Neuronal stem cell (in vitro differentiated cells): Measurements from ENCODE around the gene ETS1.

Source experiments
- DNase-seq: peaks from one replicate; pipeline ENCODE4 v3.0.0-alpha.2; 2013; ENCODE audit warnings: low spot score
- H2AFZ ChIP-seq: one replicate; pipeline ENCODE4 v1.6.1; 2013; ENCODE audit warnings: mild to moderate bottlenecking, low read length, inconsistent platforms
- H2AK5ac ChIP-seq: 2 replicates; pipeline ENCODE4 v1.6.1; 2013; ENCODE audit warnings: low read depth, mild to moderate bottlenecking, inconsistent platforms, low read length, moderate library complexity, mixed read lengths
- H2BK120ac ChIP-seq: 2 replicates; pipeline ENCODE4 v1.6.1; 2013; ENCODE audit warnings: low read depth, mild to moderate bottlenecking, inconsistent platforms, low read length, moderate library complexity, mixed read lengths
- H2BK12ac ChIP-seq: one replicate; pipeline ENCODE4 v1.6.1; 2013; ENCODE audit warnings: low read length, inconsistent platforms
- H2BK15ac ChIP-seq: 2 replicates; pipeline ENCODE4 v1.6.1; 2013; ENCODE audit warnings: mild to moderate bottlenecking, low read length, inconsistent platforms, mixed read lengths
- H2BK5ac ChIP-seq: one replicate; pipeline ENCODE4 v1.6.1; 2013; ENCODE audit warnings: inconsistent platforms, mild to moderate bottlenecking, low read length, moderate library complexity
- H3K14ac ChIP-seq: one replicate; pipeline ENCODE4 v1.6.1; 2013; ENCODE audit warnings: low read length, inconsistent platforms
- H3K18ac ChIP-seq: 2 replicates; pipeline ENCODE4 v1.6.1; 2013; ENCODE audit warnings: low read length, inconsistent platforms
- H3K23ac ChIP-seq: 2 replicates; pipeline ENCODE4 v1.6.1; 2013; ENCODE audit warnings: low read depth, mild to moderate bottlenecking, mixed read lengths, low read length, inconsistent platforms; ENCODE audit not compliant: poor library complexity
- H3K27ac ChIP-seq: replicated peaks from 3 replicates; pipeline ENCODE4 v1.5.1; 2013; ENCODE audit warnings: low read length, inconsistent platforms
- H3K27me3 ChIP-seq, 3 experiments: 2 replicates each; pipeline ENCODE4 v1.6.1; 2013; ENCODE audit warnings: low read length in 3 of 3, mild to moderate bottlenecking in 2 of 3, inconsistent platforms in 1 of 3, low read depth in 1 of 3, mixed read lengths in 1 of 3, moderate library complexity in 1 of 3; ENCODE audit not compliant: control insufficient read depth in 3 of 3, insufficient read depth in 3 of 3
- H3K36me3 ChIP-seq, 2 donors: replicated peaks in 1 of 2; 2 replicates each; pipeline ENCODE4 v1.6.1; 2013; ENCODE audit warnings: low read length in 2 of 2; ENCODE audit not compliant: control insufficient read depth in 2 of 2, insufficient read depth in 2 of 2
- H3K4ac ChIP-seq: 2 replicates; pipeline ENCODE4 v1.6.1; 2013; ENCODE audit warnings: inconsistent platforms, mild to moderate bottlenecking, low read length, moderate library complexity
- H3K4me1 ChIP-seq, 2 donors: 1 replicate in 1 of 2; 2 replicates in 1 of 2; pipeline ENCODE4 v1.6.1; 2013; ENCODE audit warnings: low read length in 2 of 2, low read depth in 1 of 2; ENCODE audit not compliant: control insufficient read depth in 2 of 2, insufficient read depth in 1 of 2
- H3K4me2 ChIP-seq: one replicate; pipeline ENCODE4 v1.6.1; 2013; ENCODE audit warnings: mild to moderate bottlenecking, low read length, inconsistent platforms; ENCODE audit not compliant: insufficient read depth, poor library complexity, severe bottlenecking
- H3K4me3 ChIP-seq, 2 donors: 2 replicates each; pipeline ENCODE4 v1.5.1; 2013; ENCODE audit warnings: low read length in 2 of 2, mild to moderate bottlenecking in 2 of 2, inconsistent platforms in 1 of 2, moderate library complexity in 1 of 2
- H3K79me1 ChIP-seq: one replicate; pipeline ENCODE4 v1.6.1; 2013; ENCODE audit warnings: low read depth, mild to moderate bottlenecking, inconsistent platforms, low read length, moderate library complexity
- H3K9ac ChIP-seq: one replicate; pipeline ENCODE4 v1.6.1; 2013; ENCODE audit warnings: mild to moderate bottlenecking, low read depth, low read length, inconsistent platforms; ENCODE audit not compliant: poor library complexity
- H3K9me3 ChIP-seq, 2 donors: replicated peaks in 1 of 2; 2 replicates each; pipeline versions ENCODE3 to v1.6.1; 2013; ENCODE audit warnings: low read length in 2 of 2, mild to moderate bottlenecking in 2 of 2, inconsistent platforms in 1 of 2, low read depth in 1 of 2, mixed read lengths in 1 of 2, moderate library complexity in 1 of 2; ENCODE audit not compliant: control insufficient read depth in 2 of 2, insufficient read depth in 1 of 2
- H4K8ac ChIP-seq: one replicate; pipeline ENCODE4 v1.6.1; 2013; ENCODE audit warnings: low read depth, mild to moderate bottlenecking, inconsistent platforms, low read length, moderate library complexity
- H4K91ac ChIP-seq: one replicate; pipeline ENCODE4 v1.6.1; 2013; ENCODE audit warnings: low read length, low read depth, mild to moderate bottlenecking, inconsistent platforms; ENCODE audit not compliant: poor library complexity
- WGBS, 2 donors: extraction: QIAGEN DNeasy Blood & Tissue Kit; methylation state at CpG; one replicate each; pipeline ENCODE4 v1.1.7; 2013; ENCODE audit warnings: missing lambda C conversion rate in 2 of 2, mixed read lengths in 1 of 2; ENCODE audit not compliant: insufficient read length in 2 of 2, insufficient replicate concordance in 1 of 2; ENCODE audit errors: extremely low coverage in 2 of 2; 5-methylcytosine and 5-hydroxymethylcytosine counted together

The ETS1 gene

DNA sequence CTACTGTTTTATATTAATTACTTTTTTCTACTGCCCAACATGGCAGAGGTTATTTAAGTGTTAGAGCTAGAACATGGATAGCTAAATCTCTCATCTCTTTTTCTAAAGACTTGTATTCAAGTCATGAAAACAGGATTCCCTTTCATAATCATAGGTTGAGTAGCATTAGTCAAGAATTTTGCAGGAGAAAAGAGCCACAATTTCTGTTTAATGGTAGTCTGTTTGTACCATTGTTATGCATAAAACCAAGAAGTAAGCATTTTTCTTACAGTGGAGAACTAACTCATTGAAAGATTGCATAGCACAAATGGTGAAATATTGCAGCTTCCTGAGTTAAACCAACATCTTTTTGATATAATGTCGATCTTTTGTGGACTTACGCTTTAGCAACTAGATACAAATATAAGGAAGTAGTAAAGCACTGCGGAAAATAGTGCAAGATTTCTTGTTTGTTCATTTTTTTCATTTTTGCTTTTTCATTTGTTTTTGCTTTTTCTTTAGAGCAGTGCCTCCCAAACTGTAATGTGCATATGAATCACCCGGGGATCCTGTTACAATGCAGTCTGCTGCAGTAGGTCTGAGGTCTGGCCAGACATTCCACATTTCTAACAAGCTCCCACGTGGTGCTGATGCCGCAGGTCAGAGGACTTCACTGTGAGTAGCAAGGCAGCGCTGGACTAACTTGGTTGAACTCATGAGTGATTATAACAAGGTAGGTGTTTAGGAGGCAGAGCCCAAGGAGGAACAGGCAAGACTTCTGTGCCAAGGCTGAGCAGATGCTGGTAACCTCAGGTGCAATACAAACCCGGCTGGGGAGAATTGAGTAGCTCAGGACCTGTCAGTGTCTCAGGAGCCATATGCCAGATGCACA, 4.6 kb downstream of the ETS1 start:
- Histone ChIP-seq H3K9ac (no peak overlapping the region), H4K8ac (no peak overlapping the region), H3K23ac (no peak overlapping the region), H2BK15ac (no peak overlapping the region), H3K4me2 (no peak overlapping the region), H2BK5ac (no peak overlapping the region), H3K27ac (no peak overlapping the region), H3K9me3 (no peaks in the 10 kb centered on the region), H3K14ac (no peak overlapping the region), H2AFZ (no peak overlapping the region), H3K27me3 (peaks cover 0 to 28% (median 17%) of the 10 kb centered on the region in 3 experiments), H3K4me1 (peaks cover 3 to 14% of the 10 kb centered on the region in 2 donors), H3K36me3 (no peaks in the 10 kb centered on the region), H3K79me1 (no peaks in the 10 kb centered on the region), H2BK12ac (no peak overlapping the region), H2BK120ac (no peak overlapping the region), H3K4ac (no peak overlapping the region), H2AK5ac (no peak overlapping the region), H3K4me3 (no peak overlapping the region), H4K91ac (no peak overlapping the region), H3K18ac (peak overlapping the region; percentile 70)
- no peak for DNase-seq
- WGBS, 2 donors, result no CpG with 5 or more reads among the region's 8 CpGs

DNA sequence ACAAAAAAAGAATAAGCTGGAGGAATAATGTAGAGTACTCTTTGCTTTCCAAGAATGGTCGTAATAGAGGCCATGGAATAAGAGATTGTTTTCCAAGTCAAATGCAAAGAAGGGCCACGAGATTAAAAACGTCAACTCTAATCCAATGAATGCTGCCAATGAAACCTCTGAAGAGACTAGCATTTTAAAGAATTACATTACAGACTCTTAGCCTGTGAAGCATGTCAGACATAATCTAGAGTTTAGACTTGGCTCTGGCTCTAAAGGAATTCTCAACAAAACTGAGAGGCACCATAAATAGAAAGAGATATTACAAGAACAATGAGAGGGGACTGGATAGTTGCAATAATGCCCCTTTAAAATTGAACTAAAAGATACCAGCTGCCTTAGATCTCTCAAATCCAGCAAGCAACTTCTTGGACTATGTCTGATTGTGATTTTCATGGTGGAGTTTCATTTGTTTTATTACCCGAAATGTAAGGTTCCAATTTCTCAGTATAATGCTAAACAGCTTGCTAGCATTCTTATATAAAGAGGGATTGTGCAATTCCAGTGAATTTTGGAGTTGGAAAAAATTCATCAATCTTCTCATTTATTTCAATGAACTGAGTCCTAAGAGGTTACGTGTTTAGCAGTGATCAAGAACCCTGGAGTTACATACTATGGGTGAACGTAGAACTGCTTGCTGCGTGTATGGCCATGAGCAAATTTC, 5.6 kb downstream of the ETS1 start:
- Histone ChIP-seq H2AK5ac (no peak overlapping the region), H3K9ac (no peak overlapping the region), H3K27me3 (peaks cover 0 to 19% (median 16%) of the 10 kb centered on the region in 3 experiments), H2AFZ (no peak overlapping the region), H3K79me1 (no peaks in the 10 kb centered on the region), H2BK5ac (no peak overlapping the region), H4K8ac (no peak overlapping the region), H4K91ac (no peak overlapping the region), H3K9me3 (no peaks in the 10 kb centered on the region), H3K4me3 (no peak overlapping the region), H3K23ac (no peak overlapping the region), H3K36me3 (no peaks in the 10 kb centered on the region), H3K18ac (no peak overlapping the region), H2BK120ac (no peak overlapping the region), H3K4ac (no peak overlapping the region), H3K27ac (no peak overlapping the region), H3K14ac (no peak overlapping the region), H3K4me2 (no peak overlapping the region), H3K4me1 (peaks cover 3 to 10% of the 10 kb centered on the region in 2 donors), H2BK12ac (no peak overlapping the region), H2BK15ac (no peak overlapping the region)
- no CpG with 5 or more reads among the region's 7 CpGs for WGBS, 2 donors
- DNase-seq, result no peak

DNA sequence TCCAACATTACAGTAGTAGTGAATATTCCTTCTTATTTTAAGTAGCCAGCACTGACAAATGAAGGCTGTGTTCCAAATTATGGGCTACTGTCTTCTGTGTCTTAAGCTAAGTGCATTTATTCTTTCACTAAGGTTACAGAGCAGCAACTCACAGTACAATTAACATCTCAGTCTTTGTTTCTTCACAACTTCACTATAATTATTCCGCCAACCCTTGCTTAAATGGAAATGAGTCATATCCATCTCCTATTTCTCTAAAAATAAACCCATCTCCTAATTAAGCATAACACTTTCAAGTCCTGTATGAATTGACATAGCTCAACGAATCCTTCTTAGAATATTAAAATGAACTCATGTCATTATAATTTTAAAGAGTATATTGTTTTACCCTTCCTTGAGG, 6.7 kb downstream of the ETS1 start:
- DNase-seq, result no peak
- Histone ChIP-seq H3K79me1 (no peaks in the 10 kb centered on the region), H2BK15ac (no peak overlapping the region), H3K27me3 (peaks cover 0 to 7% (median 7%) of the 10 kb centered on the region in 3 experiments), H2BK120ac (no peak overlapping the region), H4K91ac (no peak overlapping the region), H3K4ac (no peak overlapping the region), H3K36me3 (no peaks in the 10 kb centered on the region), H3K18ac (no peak overlapping the region), H3K4me2 (no peak overlapping the region), H2BK5ac (no peak overlapping the region), H2AFZ (no peak overlapping the region), H3K9me3 (no peaks in the 10 kb centered on the region), H3K27ac (no peak overlapping the region), H4K8ac (no peak overlapping the region), H3K23ac (no peak overlapping the region), H3K4me1 (peaks cover 6 to 7% of the 10 kb centered on the region in 2 donors), H3K4me3 (no peak overlapping the region), H3K14ac (no peak overlapping the region), H2AK5ac (no peak overlapping the region), H3K9ac (no peak overlapping the region), H2BK12ac (no peak overlapping the region)
- WGBS, 2 donors, result 100% methylated on average over 1 of the region's 2 CpGs; no CpG with 5 or more reads in 1 of the 2 donors
